Keratinocyte (primary cell): ENCODE measurements around the gene ZFYVE28. TPM values are rescaled to one million over a fixed set of nuclear protein-coding genes. Genes with fewer than 3 reads are reported as not detected.

Experiments
- DNase-seq: peaks from one replicate; pipeline ENCODE4 v3.0.0-alpha.2; 2011; ENCODE audit warnings: low read depth, missing footprints, low spot score
- FAIRE-seq: peaks from 2 replicates; lab custom pipeline; 2011; peaks lifted over from hg19 to GRCh38; lab: Jason Lieb, UNC
- H2AFZ ChIP-seq: 2 replicates; pipeline ENCODE4 v1.6.0; 2012; ENCODE audit warnings: low read length, control low read depth, inconsistent platforms; ENCODE audit not compliant: control insufficient read depth
- H3K27ac ChIP-seq: 2 replicates; pipeline ENCODE4 v1.5.1; 2011; ENCODE audit warnings: low read length; ENCODE audit not compliant: control insufficient read depth, insufficient read depth
- H3K27me3 ChIP-seq: 3 replicates; pipeline ENCODE4 v1.6.0; 2011; ENCODE audit warnings: low read length; ENCODE audit not compliant: control insufficient read depth, insufficient read depth; ENCODE audit errors: extremely low read depth
- H3K36me3 ChIP-seq, 2 experiments: 2 replicates in 1 of 2; 3 replicates in 1 of 2; pipeline ENCODE4 v1.5.1; 2011; ENCODE audit warnings: low read length in 2 of 2, mild to moderate bottlenecking in 1 of 2; ENCODE audit not compliant: control insufficient read depth in 2 of 2, insufficient read depth in 2 of 2; ENCODE audit errors: extremely low read depth in 1 of 2
- H3K4me1 ChIP-seq: 3 replicates; pipeline ENCODE4 v1.5.1; 2011; ENCODE audit warnings: low read length; ENCODE audit not compliant: control insufficient read depth, insufficient read depth; ENCODE audit errors: extremely low read depth
- H3K4me2 ChIP-seq: 3 replicates; pipeline ENCODE4 v1.6.0; 2011; ENCODE audit warnings: low read depth, low read length; ENCODE audit not compliant: control insufficient read depth, insufficient read depth; ENCODE audit errors: extremely low read depth
- H3K4me3 ChIP-seq, 3 experiments: fragments of 200-600 bp in 1 of 3; sonication (generic) in 1 of 3; 2 replicates in 2 of 3; 3 replicates in 1 of 3; pipeline ENCODE4 v1.5.1; 2011 to 2016; ENCODE audit warnings: low read length in 3 of 3, mild to moderate bottlenecking in 3 of 3, control low read depth in 2 of 3, inconsistent platforms in 1 of 3, low read depth in 1 of 3, mixed read lengths in 1 of 3, mixed run types in 1 of 3, moderate library complexity in 1 of 3; ENCODE audit not compliant: control insufficient read depth in 2 of 3, insufficient read depth in 2 of 3; ENCODE audit errors: extremely low read depth in 1 of 3
- H3K79me2 ChIP-seq: 2 replicates; pipeline ENCODE4 v1.6.0; 2012; ENCODE audit warnings: low read length; ENCODE audit not compliant: control insufficient read depth, insufficient read depth
- H3K9ac ChIP-seq: 3 replicates; pipeline ENCODE4 v1.6.0; 2011; ENCODE audit warnings: low read length; ENCODE audit not compliant: control insufficient read depth, insufficient read depth; ENCODE audit errors: extremely low read depth
- H3K9me1 ChIP-seq: 3 replicates; pipeline ENCODE4 v1.6.0; 2011; ENCODE audit warnings: low read length; ENCODE audit not compliant: control insufficient read depth, insufficient read depth; ENCODE audit errors: extremely low read depth
- H3K9me3 ChIP-seq: 2 replicates; pipeline ENCODE4 v1.5.1; 2012; ENCODE audit warnings: low read depth, low read length; ENCODE audit not compliant: control insufficient read depth
- H4K20me1 ChIP-seq: 3 replicates; pipeline ENCODE4 v1.6.0; 2011; ENCODE audit warnings: low read length; ENCODE audit not compliant: control insufficient read depth, insufficient read depth; ENCODE audit errors: extremely low read depth
- EZH2 ChIP-seq: IDR thresholded peaks from one replicate; pipeline ENCODE4 v1.6.1; 2012; ENCODE audit warnings: inconsistent platforms, mild to moderate bottlenecking, low read length, moderate library complexity
- dilution Hi-C: fragments of 300-500 bp; cut with MboI; formaldehyde crosslinking; loops from one replicate; pipeline ENCODE4 v1.7.0; 2020; ENCODE audit warnings: low sequenced_read_pairs; ENCODE audit not compliant: extremely low pct_ligation_motif_present
- polyA plus RNA-seq, 5 experiments: library from polyadenylated mRNA; depleted of rRNA in 3 of 5; stranded (reverse) in 3 of 5; stranded (forward) in 1 of 5; unstranded in 1 of 5; fragments of >200 nt; gene quantifications; 1 replicate in 1 of 5; 2 replicates in 3 of 5; 3 replicates in 1 of 5; pipeline versions ENCODE4 v1.2.1 to v1.2.3, GENCODE V29; 2011 to 2012; ENCODE audit warnings: missing spikeins in 2 of 5, low read depth in 1 of 5, low replicate concordance in 1 of 5
- TF ChIP-seq, protein P1 (sequence below), 3 experiments: IDR thresholded peaks in 1 of 3; conservative IDR thresholded peaks in 1 of 3; optimal IDR thresholded peaks in 1 of 3; 2 replicates in 2 of 3; 3 replicates in 1 of 3; pipeline versions ENCODE3 to v1.5.1; 2011; ENCODE audit warnings: low read length in 3 of 3, mild to moderate bottlenecking in 3 of 3, moderate library complexity in 2 of 3, control low read depth in 1 of 3, inconsistent platforms in 1 of 3; ENCODE audit not compliant: insufficient read depth in 2 of 3; ENCODE audit errors: extremely low read depth in 1 of 3

ZFYVE28 gene
- polyA plus RNA-seq, 1 donor (not counting 4 experiments of a cell fraction or from before 2014, with no cell fraction given): 0.33 TPM

DNA sequence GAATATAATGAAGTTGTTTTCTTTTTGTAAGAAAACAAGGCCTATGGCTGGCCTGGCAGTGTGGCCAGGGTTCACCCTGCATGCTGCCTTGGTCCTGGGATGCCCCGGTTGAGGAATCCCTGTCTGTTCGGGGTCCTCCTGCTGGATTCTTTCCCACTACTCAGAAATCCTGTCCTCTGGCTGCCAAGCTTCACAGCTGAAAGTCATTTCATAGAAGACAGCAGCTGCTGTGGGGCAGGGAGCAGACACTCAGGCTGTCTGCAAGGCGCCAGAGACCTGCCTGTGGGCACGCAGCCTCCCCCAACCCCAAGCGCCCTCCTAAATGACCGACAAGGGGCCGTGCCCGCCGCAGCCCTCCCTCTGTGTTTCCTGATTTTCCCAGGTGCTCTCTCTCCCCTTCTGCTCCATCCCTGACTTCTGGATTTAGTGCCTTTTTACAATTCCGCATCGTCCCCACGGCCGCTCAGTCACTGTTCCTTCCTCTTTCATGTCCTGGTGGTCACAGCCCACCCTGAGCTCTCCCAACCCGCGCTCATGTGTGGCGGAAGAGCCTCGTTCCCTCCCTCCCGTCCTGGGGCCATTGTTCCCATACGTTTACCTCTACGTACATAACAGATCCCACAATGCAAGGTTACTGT, 27.5 kb downstream of the ZFYVE28 start:
- no peak overlapping the region for H3K4me3 ChIP-seq
- H3K4me1 ChIP-seq: no peaks in the 10 kb centered on the region
- H3K27me3 ChIP-seq: peaks cover 42% of the 10 kb centered on the region
- dilution Hi-C loops: no loop called here
- no peaks in the 10 kb centered on the region for H3K9me1 ChIP-seq
- no peaks in the 10 kb centered on the region for H4K20me1 ChIP-seq
- no peaks in the 10 kb centered on the region for H3K79me2 ChIP-seq
- TF ChIP-seq EZH2: no peak
- TF ChIP-seq, protein P1, sequence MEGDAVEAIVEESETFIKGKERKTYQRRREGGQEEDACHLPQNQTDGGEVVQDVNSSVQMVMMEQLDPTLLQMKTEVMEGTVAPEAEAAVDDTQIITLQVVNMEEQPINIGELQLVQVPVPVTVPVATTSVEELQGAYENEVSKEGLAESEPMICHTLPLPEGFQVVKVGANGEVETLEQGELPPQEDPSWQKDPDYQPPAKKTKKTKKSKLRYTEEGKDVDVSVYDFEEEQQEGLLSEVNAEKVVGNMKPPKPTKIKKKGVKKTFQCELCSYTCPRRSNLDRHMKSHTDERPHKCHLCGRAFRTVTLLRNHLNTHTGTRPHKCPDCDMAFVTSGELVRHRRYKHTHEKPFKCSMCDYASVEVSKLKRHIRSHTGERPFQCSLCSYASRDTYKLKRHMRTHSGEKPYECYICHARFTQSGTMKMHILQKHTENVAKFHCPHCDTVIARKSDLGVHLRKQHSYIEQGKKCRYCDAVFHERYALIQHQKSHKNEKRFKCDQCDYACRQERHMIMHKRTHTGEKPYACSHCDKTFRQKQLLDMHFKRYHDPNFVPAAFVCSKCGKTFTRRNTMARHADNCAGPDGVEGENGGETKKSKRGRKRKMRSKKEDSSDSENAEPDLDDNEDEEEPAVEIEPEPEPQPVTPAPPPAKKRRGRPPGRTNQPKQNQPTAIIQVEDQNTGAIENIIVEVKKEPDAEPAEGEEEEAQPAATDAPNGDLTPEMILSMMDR (optimal IDR thresholded peaks at IDR 0.05 in 1 of 3, IDR thresholded peaks at IDR 0.05 in 1 of 3, conservative IDR thresholded peaks at IDR 0.05 in 1 of 3; ENCODE audit: extremely low read depth in 1 of 3, insufficient read depth in 2 of 3, low read length in 3 of 3): no peak
- DNase-seq: no peak
- H3K36me3 ChIP-seq: no peaks in the 10 kb centered on the region
- FAIRE-seq: no peak
- no peaks in the 10 kb centered on the region for H3K9me3 ChIP-seq
- no peak overlapping the region for H3K27ac ChIP-seq
- H3K9ac ChIP-seq: no peak overlapping the region
- H2AFZ ChIP-seq: no peak overlapping the region
- H3K4me2 ChIP-seq: no peak overlapping the region

DNA sequence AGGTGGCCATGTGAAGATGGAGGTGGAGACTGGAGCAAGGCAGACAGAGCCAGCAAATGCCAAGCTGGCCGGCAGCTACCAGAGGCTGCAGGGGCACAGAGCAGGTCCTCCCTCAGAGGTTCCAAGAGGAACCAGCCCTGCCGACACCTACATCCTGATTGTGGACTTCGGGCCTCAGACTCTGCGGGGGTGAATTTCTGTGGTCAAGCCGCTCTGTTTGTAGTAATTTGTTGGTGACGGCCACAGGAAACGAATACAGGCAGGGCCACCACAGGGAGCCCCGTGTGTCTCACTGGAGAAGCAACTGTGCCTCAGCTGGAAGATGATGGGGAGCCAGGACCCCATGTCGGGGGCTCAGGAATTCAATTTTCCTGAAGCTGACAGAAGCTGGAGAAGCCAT, 28.3 kb downstream of the ZFYVE28 start:
- dilution Hi-C loops: no loop called here
- Histone ChIP-seq H3K27me3 (peaks cover 42% of the 10 kb centered on the region), H2AFZ (no peak overlapping the region), H3K9me3 (no peaks in the 10 kb centered on the region), H3K27ac (no peak overlapping the region), H4K20me1 (no peaks in the 10 kb centered on the region), H3K4me1 (no peaks in the 10 kb centered on the region), H3K4me3 (no peak overlapping the region), H3K9me1 (no peaks in the 10 kb centered on the region), H3K36me3 (no peaks in the 10 kb centered on the region), H3K79me2 (no peaks in the 10 kb centered on the region), H3K4me2 (no peak overlapping the region), H3K9ac (no peak overlapping the region)
- TF ChIP-seq EZH2: no peak
- TF ChIP-seq, protein P1 (optimal IDR thresholded peaks at IDR 0.05 in 1 of 3, IDR thresholded peaks at IDR 0.05 in 1 of 3, conservative IDR thresholded peaks at IDR 0.05 in 1 of 3; ENCODE audit: extremely low read depth in 1 of 3, insufficient read depth in 2 of 3, low read length in 3 of 3): no peak
- DNase-seq (no peak), FAIRE-seq (no peak)
